Vagina (tissue), 2 donors: ENCODE data around the gene FYCO1.

Experiments used
- CTCF ChIP-seq, 3 experiments: fragments of 450-650 bp in 2 of 3; fragments of 200-600 bp in 1 of 3; sonication (generic) in 1 of 3; IDR thresholded peaks; one replicate each; pipeline ENCODE4 v1.5.1; 2017 to 2019; ENCODE audit warnings: antibody characterized with exemption in 3 of 3, mild to moderate bottlenecking in 2 of 3, moderate library complexity in 2 of 3
- POLR2A ChIP-seq, 2 donors: fragments of 450-650 bp; IDR thresholded peaks; one replicate each; pipeline ENCODE4 v1.6.1; 2017; ENCODE audit warnings: antibody characterized with exemption in 2 of 2, mild to moderate bottlenecking in 2 of 2, moderate library complexity in 2 of 2

GRCh38 chr3:45965653-45966052 lies 30.0 kb downstream of the FYCO1 start:
- TF ChIP-seq CTCF (IDR thresholded peaks at IDR 0.05): no peak
- TF ChIP-seq POLR2A (IDR thresholded peaks at IDR 0.05): no peak
